Lower leg skin (tissue), 3 donors: ENCODE results near the gene ATP6V1G3.

Source experiments
- POLR2A ChIP-seq, 2 donors: fragments of 450-650 bp; IDR thresholded peaks; one replicate each; pipeline ENCODE4 v1.6.1; 2016 to 2017; ENCODE audit warnings: antibody characterized with exemption in 2 of 2, mild to moderate bottlenecking in 1 of 2, moderate library complexity in 1 of 2
- TF ChIP-seq, protein P1 (sequence below), 3 donors: fragments of 450-650 bp; IDR thresholded peaks; one replicate each; pipeline ENCODE4 v1.5.1; 2016; ENCODE audit warnings: antibody characterized with exemption in 3 of 3, mild to moderate bottlenecking in 3 of 3, moderate library complexity in 2 of 3

DNA sequence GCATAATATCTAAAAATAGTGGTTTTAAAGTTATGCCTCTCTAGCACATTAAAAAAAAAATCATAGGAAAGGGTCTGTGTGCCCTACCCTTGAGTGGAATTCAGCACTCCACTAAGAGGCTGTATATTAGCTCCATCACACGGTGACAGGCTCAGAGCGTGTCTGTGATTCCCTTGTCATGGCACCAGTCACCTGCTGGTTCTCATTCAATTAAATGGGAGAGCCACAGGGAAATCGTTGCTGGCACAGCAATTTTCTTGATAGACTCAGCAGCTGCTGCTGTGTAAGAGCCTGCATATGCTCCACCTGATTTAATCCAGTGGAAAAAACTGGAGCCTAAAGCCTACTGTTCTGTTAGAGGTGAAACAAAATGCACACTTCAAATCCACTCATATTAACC, 9.5 kb downstream of the ATP6V1G3 start:
- TF ChIP-seq, protein P1, sequence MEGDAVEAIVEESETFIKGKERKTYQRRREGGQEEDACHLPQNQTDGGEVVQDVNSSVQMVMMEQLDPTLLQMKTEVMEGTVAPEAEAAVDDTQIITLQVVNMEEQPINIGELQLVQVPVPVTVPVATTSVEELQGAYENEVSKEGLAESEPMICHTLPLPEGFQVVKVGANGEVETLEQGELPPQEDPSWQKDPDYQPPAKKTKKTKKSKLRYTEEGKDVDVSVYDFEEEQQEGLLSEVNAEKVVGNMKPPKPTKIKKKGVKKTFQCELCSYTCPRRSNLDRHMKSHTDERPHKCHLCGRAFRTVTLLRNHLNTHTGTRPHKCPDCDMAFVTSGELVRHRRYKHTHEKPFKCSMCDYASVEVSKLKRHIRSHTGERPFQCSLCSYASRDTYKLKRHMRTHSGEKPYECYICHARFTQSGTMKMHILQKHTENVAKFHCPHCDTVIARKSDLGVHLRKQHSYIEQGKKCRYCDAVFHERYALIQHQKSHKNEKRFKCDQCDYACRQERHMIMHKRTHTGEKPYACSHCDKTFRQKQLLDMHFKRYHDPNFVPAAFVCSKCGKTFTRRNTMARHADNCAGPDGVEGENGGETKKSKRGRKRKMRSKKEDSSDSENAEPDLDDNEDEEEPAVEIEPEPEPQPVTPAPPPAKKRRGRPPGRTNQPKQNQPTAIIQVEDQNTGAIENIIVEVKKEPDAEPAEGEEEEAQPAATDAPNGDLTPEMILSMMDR (IDR thresholded peaks at IDR 0.05) = no peak
- TF ChIP-seq POLR2A (IDR thresholded peaks at IDR 0.05) = no peak
